Karpas-422 (cell line): ENCODE data around the gene MMP15. TPM values are rescaled to one million over a fixed set of nuclear protein-coding genes. Genes with fewer than 3 reads are reported as not detected.
"Not testable (repeated sequence)": the region's sequence is repeated elsewhere in the genome, so short reads cannot be mapped to it uniquely, and the experiment has no call there.

ENCODE experiments used
- DNase-seq: peaks from one replicate; pipeline ENCODE4 v3.0.0-alpha.2; 2015
- H2AFZ ChIP-seq: fragments of 200-600 bp; sonication (generic); 2 replicates; pipeline ENCODE4 v1.6.1; 2014; ENCODE audit warnings: antibody characterized with exemption, low read length, mixed read lengths
- H3K27ac ChIP-seq: fragments of 200-600 bp; sonication (generic); 2 replicates; pipeline ENCODE4 v1.5.1; 2014; ENCODE audit warnings: mild to moderate bottlenecking, low read length, moderate library complexity
- H3K27me3 ChIP-seq: fragments of 200-600 bp; sonication (generic); 2 replicates; pipeline ENCODE4 v1.6.1; 2014; ENCODE audit warnings: low read length, mixed read lengths
- H3K36me3 ChIP-seq: fragments of 200-600 bp; sonication (generic); 2 replicates; pipeline ENCODE4 v1.6.1; 2014; ENCODE audit warnings: low read length, mixed read lengths; ENCODE audit not compliant: insufficient read depth
- H3K4me1 ChIP-seq: fragments of 200-600 bp; sonication (generic); 2 replicates; pipeline ENCODE4 v1.6.1; 2014; ENCODE audit warnings: mild to moderate bottlenecking, low read length, mixed read lengths
- H3K4me2 ChIP-seq: fragments of 200-600 bp; sonication (generic); 2 replicates; pipeline ENCODE4 v1.6.1; 2014; ENCODE audit warnings: low read length, low read depth, mild to moderate bottlenecking; ENCODE audit not compliant: poor library complexity, severe bottlenecking
- H3K4me3 ChIP-seq: fragments of 200-600 bp; sonication (generic); 2 replicates; pipeline ENCODE4 v1.5.1; 2014; ENCODE audit warnings: mild to moderate bottlenecking, antibody characterized with exemption, low read length, mixed read lengths
- H3K79me2 ChIP-seq: fragments of 200-600 bp; sonication (generic); 2 replicates; pipeline ENCODE4 v1.6.1; 2014; ENCODE audit warnings: mild to moderate bottlenecking, low read length, mixed read lengths
- H3K9ac ChIP-seq: fragments of 200-600 bp; sonication (generic); 2 replicates; pipeline ENCODE4 v1.6.0; 2014; ENCODE audit warnings: low read length
- H3K9me2 ChIP-seq: fragments of 200-600 bp; sonication (generic), shearing (Covaris generic); replicated peaks from 2 replicates; pipeline ENCODE4 v1.6.0; 2014; ENCODE audit warnings: mild to moderate bottlenecking, low read length, moderate library complexity; ENCODE audit not compliant: insufficient read depth
- H3K9me3 ChIP-seq: fragments of 300-700, 200-600 bp; sonication (generic); 2 replicates; pipeline ENCODE4 v1.6.1; 2014; ENCODE audit warnings: low read length, mixed read lengths
- H4K20me1 ChIP-seq: fragments of 200-600 bp; sonication (generic); 2 replicates; pipeline ENCODE4 v1.6.1; 2014; ENCODE audit warnings: mild to moderate bottlenecking, antibody characterized with exemption, low read length, low read depth; ENCODE audit not compliant: insufficient read depth
- total RNA-seq: library from RNA; depleted of rRNA; stranded (reverse); fragments of >200 nt; shearing (Covaris generic); gene quantifications from 2 replicates; pipeline ENCODE4 v1.2.3, GENCODE V29; 2014; ENCODE audit warnings: low replicate concordance

The MMP15 gene
- total RNA-seq, 1 experiment from 2014 or later: 4.1 TPM

- no peaks in the 10 kb centered on the region for H3K79me2 ChIP-seq
- H3K4me3 ChIP-seq: no peak overlapping the region
- H3K9me2 ChIP-seq: no peaks in the 10 kb centered on the region
- no peaks in the 10 kb centered on the region for H3K9me3 ChIP-seq
- H3K9ac ChIP-seq: no peak overlapping the region
- no peak for DNase-seq
- H3K4me2 ChIP-seq: no peak overlapping the region
- no peaks in the 10 kb centered on the region for H3K36me3 ChIP-seq
- H3K27me3 ChIP-seq: no peaks in the 10 kb centered on the region
- H3K4me1 ChIP-seq: no peaks in the 10 kb centered on the region
- no peaks in the 10 kb centered on the region for H4K20me1 ChIP-seq
- no peak overlapping the region for H3K27ac ChIP-seq
- no peak overlapping the region for H2AFZ ChIP-seq
These were observed 45.0 kb downstream of the MMP15 start for GRCh38 chr16:58070585-58070984.

GRCh38 chr16:58072134-58072533 is 46.6 kb downstream of the MMP15 start:
- not testable (repeated sequence) for H3K4me3 ChIP-seq, H3K9ac ChIP-seq, H3K9me2 ChIP-seq, H3K79me2 ChIP-seq, H4K20me1 ChIP-seq, H3K4me2 ChIP-seq, H3K27ac ChIP-seq, DNase-seq, H3K36me3 ChIP-seq, H3K27me3 ChIP-seq, H3K4me1 ChIP-seq, H3K9me3 ChIP-seq, H2AFZ ChIP-seq

GRCh38 chr16:58073086-58073485 is 47.5 kb downstream of the MMP15 start:
- not testable (repeated sequence) for H3K4me2 ChIP-seq, H3K9ac ChIP-seq, H3K4me3 ChIP-seq, H3K9me2 ChIP-seq, H3K27me3 ChIP-seq, DNase-seq, H3K9me3 ChIP-seq, H3K27ac ChIP-seq, H3K4me1 ChIP-seq, H3K79me2 ChIP-seq, H4K20me1 ChIP-seq, H3K36me3 ChIP-seq, H2AFZ ChIP-seq

DNA sequence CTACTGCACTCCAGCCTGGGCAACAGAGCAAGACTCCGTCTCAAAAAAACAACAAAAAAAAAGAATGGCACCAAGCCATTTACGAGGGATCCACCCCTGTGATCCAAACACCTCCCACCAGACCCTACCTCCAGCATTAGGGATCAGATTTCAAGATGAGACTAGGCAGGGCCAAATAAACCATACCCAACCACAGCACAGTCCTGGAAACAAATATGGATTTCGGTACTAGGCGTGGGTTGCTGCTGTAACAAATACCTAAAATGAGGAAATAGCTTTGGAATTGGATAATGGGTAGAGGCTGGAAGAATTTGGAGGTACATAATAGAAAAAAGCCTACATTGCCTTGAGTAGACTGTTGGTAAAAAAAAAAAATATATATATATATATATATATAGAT is 49.1 kb downstream of the MMP15 start:
- H3K79me2 ChIP-seq: no peaks in the 10 kb centered on the region
- H3K4me2 ChIP-seq: no peak overlapping the region
- H3K27me3 ChIP-seq: no peaks in the 10 kb centered on the region
- DNase-seq: no peak
- no peak overlapping the region for H2AFZ ChIP-seq
- no peaks in the 10 kb centered on the region for H3K9me3 ChIP-seq
- no peaks in the 10 kb centered on the region for H4K20me1 ChIP-seq
- no peaks in the 10 kb centered on the region for H3K9me2 ChIP-seq
- H3K4me1 ChIP-seq: no peaks in the 10 kb centered on the region
- H3K27ac ChIP-seq: no peak overlapping the region
- H3K4me3 ChIP-seq: no peak overlapping the region
- no peak overlapping the region for H3K9ac ChIP-seq
- H3K36me3 ChIP-seq: no peaks in the 10 kb centered on the region

DNA sequence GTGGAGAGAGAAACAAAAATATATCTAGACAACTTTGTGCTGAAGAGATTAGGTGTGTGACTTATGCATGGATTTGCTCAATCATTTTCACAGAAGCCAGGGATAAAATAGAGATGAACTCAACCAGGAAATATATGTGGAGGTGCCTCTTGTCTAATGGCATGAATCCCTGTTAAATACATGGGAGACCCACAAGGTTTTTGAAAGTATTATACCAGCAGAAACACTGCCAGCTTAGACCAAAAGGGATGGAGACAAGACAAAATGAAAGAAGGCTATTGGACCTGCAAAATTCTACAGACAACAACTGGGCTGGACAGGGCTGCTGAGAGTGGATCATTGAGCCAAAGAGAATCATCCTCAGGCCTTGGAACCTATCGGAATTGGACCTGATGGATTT is 51.0 kb downstream of the MMP15 start:
- Histone ChIP-seq H3K27me3 (no peaks in the 10 kb centered on the region), H2AFZ (no peak overlapping the region), H3K9ac (no peak overlapping the region), H3K36me3 (no peaks in the 10 kb centered on the region), H3K27ac (no peak overlapping the region), H3K9me3 (no peaks in the 10 kb centered on the region), H3K4me1 (no peaks in the 10 kb centered on the region), H4K20me1 (no peaks in the 10 kb centered on the region), H3K79me2 (no peaks in the 10 kb centered on the region), H3K9me2 (no peaks in the 10 kb centered on the region), H3K4me3 (no peak overlapping the region), H3K4me2 (no peak overlapping the region)
- DNase-seq: no peak

GRCh38 chr16:58077796-58078195 is 52.2 kb downstream of the MMP15 start:
- Histone ChIP-seq H3K36me3 (no peaks in the 10 kb centered on the region), H3K4me3 (no peak overlapping the region), H3K9me3 (no peaks in the 10 kb centered on the region), H3K9ac (no peak overlapping the region), H4K20me1 (no peaks in the 10 kb centered on the region), H3K27me3 (no peaks in the 10 kb centered on the region), H2AFZ (no peak overlapping the region), H3K27ac (no peak overlapping the region), H3K9me2 (no peaks in the 10 kb centered on the region), H3K4me2 (no peak overlapping the region), H3K4me1 (no peaks in the 10 kb centered on the region), H3K79me2 (no peaks in the 10 kb centered on the region)
- DNase-seq: no peak

DNA sequence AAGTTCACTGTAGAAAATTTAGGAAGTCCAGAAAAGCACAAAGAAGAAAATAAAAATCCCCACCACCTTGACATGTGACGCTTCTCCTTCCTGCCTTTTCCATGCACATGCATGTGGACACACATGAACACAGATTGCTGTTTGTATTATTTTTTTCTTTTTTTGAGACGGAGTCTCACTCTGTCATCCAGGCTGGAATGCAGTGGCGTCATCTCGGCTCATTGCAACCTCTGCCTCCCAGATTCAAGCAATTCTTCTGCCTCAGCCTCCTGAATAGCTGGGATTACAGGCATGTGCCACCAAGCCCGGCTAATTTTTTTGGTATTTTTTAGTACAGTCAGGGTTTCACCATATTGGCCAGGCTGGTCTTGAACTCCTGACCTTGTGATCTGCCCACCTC is 55.1 kb downstream of the MMP15 start:
- not testable (repeated sequence) for H3K9ac ChIP-seq, DNase-seq, H4K20me1 ChIP-seq, H3K9me3 ChIP-seq, H3K4me1 ChIP-seq, H3K9me2 ChIP-seq, H3K79me2 ChIP-seq, H3K4me2 ChIP-seq, H3K4me3 ChIP-seq, H3K27me3 ChIP-seq, H3K36me3 ChIP-seq, H2AFZ ChIP-seq, H3K27ac ChIP-seq

- H3K27me3 ChIP-seq: no peaks in the 10 kb centered on the region
- no peak overlapping the region for H3K4me3 ChIP-seq
- no peak overlapping the region for H2AFZ ChIP-seq
- H3K27ac ChIP-seq: no peak overlapping the region
- H3K9me3 ChIP-seq: no peaks in the 10 kb centered on the region
- H3K9ac ChIP-seq: no peak overlapping the region
- H3K4me2 ChIP-seq: no peak overlapping the region
- DNase-seq: no peak
- no peaks in the 10 kb centered on the region for H3K9me2 ChIP-seq
- H3K4me1 ChIP-seq: no peaks in the 10 kb centered on the region
- no peaks in the 10 kb centered on the region for H3K79me2 ChIP-seq
- H3K36me3 ChIP-seq: no peaks in the 10 kb centered on the region
- no peaks in the 10 kb centered on the region for H4K20me1 ChIP-seq
These were observed 56.8 kb downstream of the MMP15 start for GRCh38 chr16:58082381-58082780.

DNA sequence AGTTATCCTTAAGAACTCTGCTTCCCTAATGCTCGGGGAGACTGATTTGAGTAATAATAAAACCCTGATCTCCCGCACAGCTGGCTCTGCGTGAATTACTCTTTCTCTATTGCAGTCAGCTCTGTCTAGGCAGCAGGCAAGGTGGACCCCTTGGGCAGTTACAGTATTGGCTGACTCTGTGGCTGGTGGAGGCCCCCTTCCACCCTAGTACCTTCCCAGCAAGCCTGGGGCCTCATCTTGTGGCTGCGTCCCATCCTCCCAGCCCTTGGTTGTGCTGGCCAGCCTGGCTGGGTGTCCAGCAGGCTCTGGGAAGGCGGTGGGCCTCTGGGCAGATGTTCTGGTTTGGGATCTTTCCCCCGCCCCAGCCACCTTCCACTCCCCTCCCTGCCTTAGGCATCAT is 59.1 kb downstream of the MMP15 start:
- no peaks in the 10 kb centered on the region for H3K9me2 ChIP-seq
- no peak overlapping the region for H3K4me2 ChIP-seq
- no peaks in the 10 kb centered on the region for H3K27me3 ChIP-seq
- H3K36me3 ChIP-seq: no peaks in the 10 kb centered on the region
- no peaks in the 10 kb centered on the region for H3K9me3 ChIP-seq
- no peaks in the 10 kb centered on the region for H3K4me1 ChIP-seq
- H4K20me1 ChIP-seq: no peaks in the 10 kb centered on the region
- H3K9ac ChIP-seq: no peak overlapping the region
- H3K27ac ChIP-seq: no peak overlapping the region
- H3K79me2 ChIP-seq: no peaks in the 10 kb centered on the region
- no peak overlapping the region for H2AFZ ChIP-seq
- no peak for DNase-seq
- H3K4me3 ChIP-seq: no peak overlapping the region
